ENCODE data around the gene CHEK2.
"Not testable (repeated sequence)": the region's sequence is repeated elsewhere in the genome, so short reads cannot be mapped to it uniquely, and the experiment has no call there.

CHEK2 gene

GRCh38 chr22:28741200-28741784 is 328 bp downstream of the CHEK2 start:
- no peak for DNase-seq

- not testable (repeated sequence) for DNase-seq
Observed at GRCh38 chr22:28738876-28739275, 2.7 kb downstream of the CHEK2 start.

GRCh38 chr22:28737701-28738100 is 3.9 kb downstream of the CHEK2 start:
- DNase-seq = no peak

- no peak for DNase-seq
Observed at GRCh38 chr22:28736301-28737155, 5.1 kb downstream of the CHEK2 start.

DNA sequence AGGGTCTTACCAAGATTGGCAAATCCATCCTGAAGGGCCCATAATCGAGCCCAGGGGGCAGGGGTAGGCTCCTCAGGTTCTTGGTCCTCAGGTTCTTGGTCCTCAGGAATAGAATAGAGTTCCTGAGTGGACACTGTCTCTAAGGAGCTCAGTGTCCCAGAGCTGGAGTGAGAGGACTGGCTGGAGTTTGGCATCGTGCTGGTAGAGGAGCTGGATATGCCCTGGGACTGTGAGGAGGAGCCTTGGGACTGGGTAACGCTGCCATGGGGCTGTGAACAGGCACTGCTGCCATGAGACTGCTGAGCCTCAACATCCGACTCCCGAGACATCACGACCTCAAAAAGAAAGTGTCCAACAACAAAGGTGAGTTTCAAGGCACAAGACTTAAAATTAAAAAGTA is 7.2 kb downstream of the CHEK2 start:
- DNase-seq = no peak

GRCh38 chr22:28730179-28730578 is 11.4 kb downstream of the CHEK2 start:
- DNase-seq = no peak

DNA sequence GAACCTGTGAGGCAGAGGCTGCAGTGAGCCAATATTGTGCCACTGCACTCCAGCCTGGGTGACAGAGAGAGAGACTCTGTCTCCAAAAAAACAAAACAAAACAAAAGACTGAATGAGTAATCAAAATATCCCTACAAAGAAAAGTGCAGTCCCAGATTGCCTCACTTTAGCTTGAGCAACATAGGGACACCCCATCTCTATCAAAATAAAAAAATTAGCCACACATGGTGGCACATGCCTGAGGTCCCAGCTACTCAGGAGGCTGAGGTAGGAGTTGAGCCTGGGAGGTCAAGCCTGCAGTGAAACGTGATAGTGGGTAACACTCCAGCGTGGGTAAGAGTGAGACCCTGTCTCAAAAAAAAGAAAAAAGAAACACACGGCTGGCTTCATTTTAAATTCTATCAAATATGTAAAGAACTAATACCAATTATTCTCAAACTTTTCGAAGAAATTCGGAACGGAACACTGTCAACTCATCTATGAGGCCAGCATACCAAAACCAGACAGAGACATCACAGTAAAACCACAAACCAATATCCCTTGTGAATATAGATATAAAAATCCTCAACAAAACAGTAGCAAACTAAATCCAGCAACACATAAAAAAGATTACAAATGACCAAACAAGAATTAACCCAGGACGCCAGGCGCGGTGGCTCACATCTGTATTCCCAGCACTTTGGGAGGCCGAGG is 12.9 kb downstream of the CHEK2 start:
- DNase-seq = no peak

DNA sequence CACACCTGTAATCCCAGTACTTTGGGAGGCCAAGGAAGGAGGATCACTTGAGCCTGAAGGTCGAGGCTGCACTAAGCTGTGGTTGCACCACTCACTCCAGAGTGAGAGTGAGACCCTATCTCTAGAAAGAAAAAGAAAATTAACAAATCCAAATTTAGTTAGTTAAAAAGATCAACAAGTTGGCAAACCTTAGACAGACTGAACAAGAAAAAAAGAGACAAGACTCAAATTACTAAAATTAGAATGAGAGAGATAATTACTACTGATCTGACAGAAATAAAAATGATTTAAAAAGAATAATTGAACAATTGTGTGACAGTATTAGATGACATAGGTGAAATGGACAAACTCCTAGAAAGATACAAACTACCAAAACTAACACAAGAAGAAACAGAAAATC is 13.6 kb downstream of the CHEK2 start:
- no peak for DNase-seq

- DNase-seq = no peak
Observed at GRCh38 chr22:28718044-28718443, 23.6 kb downstream of the CHEK2 start.

- peak; percentile 43 for DNase-seq
Observed at GRCh38 chr22:28716686-28717085, 24.9 kb downstream of the CHEK2 start.

DNA sequence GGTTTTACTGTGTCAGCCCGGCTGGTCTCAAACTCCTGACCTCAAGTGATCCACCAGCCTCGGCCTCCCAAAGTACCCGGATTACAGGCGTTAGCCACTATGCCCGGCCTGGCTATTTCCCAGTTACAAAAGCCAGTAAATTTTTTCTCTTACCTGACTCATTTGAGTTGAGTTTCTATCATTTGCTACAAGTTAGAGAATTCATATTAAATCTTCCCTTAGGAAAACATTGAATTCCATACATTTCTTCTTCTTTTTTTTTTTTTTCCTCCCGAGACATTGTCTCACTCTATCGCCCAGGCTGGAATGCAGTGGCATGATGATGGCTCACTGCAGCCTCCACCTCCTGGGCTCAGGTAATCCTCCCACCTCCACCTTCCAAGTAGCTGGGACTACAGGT is 26.0 kb downstream of the CHEK2 start:
- peak; percentile 6 for DNase-seq

- DNase-seq = no peak
Observed at GRCh38 chr22:28714043-28714628, 27.5 kb downstream of the CHEK2 start.

DNA sequence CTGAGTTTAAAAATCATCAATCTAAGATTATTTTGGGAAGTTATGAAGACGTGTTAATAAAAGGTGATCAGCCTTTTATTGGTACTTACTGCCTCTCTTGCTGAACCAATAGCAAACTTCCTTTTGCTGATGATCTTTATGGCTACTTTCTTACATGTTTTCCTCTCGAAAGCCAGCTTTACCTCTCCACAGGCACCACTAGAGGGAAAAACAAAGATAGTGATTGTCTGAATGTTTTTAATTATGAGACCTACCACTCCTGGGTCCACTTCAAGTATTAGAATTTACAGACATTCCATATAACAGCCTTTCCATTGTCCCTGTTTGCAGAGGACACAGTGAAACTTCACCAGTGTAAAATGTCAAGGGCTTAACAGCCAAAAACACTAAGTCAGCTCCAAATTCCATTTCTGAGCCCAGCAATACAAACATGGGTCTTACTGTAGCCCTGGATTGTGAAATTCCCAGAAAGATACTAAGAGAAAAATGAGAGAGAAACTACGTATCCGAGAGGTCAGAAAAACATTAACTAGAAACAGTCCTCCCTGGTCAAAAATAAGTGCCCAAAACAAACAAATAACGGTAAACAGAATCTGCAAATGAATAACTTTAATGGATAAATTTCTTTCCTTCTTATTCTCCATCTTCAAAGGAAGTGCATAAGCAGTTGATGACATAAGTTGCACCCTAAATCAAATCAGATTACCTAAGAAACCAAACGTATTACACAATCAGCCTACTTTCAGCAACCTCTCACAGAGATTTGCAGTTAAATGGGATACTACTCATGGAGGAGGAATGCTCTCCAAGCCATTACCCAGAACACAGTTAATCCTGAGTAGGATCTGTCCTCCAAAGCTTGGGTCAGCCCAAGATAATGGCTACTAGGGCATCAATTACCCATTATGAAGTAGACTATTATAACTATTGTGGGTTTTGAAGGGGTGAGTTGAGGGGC is 29.5 kb downstream of the CHEK2 start:
- peak; percentile 97 for DNase-seq

GRCh38 chr22:28711341-28711740 is 30.3 kb downstream of the CHEK2 start:
- DNase-seq = no peak

DNA sequence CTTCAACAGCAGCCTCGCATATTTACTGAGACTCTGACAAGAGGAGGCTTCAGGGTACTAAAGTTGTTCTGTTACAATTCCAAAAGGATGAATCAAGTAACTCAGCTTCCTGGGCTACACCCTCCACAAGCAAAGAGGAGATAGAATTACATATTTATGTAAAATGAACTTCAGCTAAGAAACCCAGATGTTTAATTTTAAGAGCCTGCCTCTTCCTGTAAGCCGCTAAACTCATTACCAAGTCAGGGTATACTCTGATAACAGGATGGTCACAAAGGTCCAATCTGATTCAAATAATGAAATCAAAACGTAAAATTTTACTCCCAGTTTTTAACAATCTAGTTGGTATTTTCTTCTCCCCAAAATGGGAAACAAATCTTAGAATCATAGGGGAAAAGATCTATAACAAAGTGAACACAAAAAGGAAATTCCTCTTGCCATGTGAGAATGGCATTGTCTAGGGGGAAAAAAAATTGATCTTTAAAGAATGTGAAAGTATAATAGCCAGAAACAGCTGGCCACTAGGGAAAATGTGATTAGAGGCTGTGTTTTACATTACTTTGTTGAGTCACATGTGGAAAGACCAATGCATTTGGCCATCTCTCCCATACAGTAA is 30.9 kb downstream of the CHEK2 start:
- peak; percentile 86 for DNase-seq

DNA sequence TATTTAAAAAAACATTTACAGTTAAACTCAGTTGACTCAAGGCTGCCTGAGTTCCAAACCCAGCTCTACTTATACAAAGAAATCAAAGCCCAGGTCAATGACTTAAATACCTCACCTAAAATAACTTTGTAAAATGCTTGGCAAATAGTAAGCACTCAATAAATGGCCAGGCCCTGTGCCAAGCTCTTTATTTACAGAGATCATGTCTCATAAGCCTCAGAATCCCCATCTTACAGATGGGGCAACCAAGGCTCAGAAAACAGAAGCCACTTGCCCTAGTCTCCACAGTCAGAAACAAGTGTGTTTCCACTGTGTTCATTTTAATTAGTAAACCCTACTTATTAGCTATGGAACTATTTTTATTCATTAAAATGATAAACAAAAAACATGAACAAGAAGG is 31.5 kb downstream of the CHEK2 start:
- DNase-seq = peak; percentile 23

DNA sequence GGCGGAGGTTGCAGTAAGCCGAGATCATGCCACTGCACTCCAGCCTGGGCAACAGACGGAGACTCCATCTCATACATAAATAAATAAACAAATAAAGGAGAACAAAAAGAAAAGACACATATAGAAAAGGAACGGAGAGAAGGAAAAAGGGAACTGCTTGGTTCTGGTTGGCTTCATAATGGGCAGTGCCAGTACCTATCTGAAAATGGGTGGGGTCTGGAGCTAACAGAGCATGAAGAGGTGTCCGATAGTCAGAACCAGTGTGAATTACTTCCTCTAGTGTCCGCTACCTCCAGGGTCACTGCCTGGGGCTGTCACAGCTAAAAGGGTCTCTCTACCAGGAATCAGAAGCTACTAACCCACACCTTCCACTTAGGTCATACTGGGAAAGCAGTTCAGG is 34.8 kb downstream of the CHEK2 start:
- DNase-seq = no peak

GRCh38 chr22:28703436-28703835 is 38.2 kb downstream of the CHEK2 start:
- DNase-seq = peak; percentile 3

DNA sequence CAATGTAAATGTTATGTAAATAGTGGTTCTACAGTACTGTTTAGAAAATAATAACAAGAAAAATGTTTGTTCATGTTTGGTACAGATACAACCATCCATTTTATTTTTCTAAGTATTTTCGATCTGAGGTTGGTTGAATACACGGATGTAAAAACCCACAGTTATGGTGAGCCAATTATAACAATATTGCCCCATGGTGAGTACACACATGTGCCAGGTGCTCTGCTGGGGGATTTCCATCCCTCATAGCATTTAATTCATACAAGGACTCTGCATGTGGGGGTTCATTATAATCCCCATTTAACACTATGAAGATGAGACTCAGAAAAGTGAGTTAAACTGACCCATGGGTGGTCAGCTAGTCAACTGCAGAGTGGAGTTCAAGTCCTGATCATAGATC is 38.7 kb downstream of the CHEK2 start:
- DNase-seq = no peak

GRCh38 chr22:28693041-28693760 is 48.4 kb downstream of the CHEK2 start:
- DNase-seq = not testable (repeated sequence)

DNA sequence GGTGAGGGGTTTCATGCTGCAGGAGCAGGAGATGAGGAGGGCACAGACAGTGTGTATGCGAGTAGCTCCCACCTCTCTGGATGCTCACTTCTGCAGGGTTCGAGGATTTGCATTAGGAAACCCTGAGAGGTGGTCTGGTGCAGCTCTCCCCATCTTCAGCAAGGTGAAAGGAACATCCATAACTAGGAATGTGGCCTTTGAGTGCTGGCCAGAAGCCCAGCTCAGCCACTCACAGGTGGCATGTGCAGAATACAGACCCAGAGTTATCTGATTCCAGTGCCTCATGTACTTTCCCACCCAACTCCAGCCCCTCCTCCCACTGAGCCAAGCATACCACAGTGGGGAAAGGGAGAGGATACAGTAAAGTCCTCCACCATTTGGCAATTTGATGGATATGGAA is 51.8 kb downstream of the CHEK2 start:
- DNase-seq = not testable (repeated sequence)

Data from fibroblast of skin of right quadriceps (primary cell).